ENCODE results near the gene TAGLN3. TPM values are rescaled to one million over a fixed set of nuclear protein-coding genes. Genes with fewer than 3 reads are reported as not detected.

The TAGLN3 gene
- total RNA-seq, 3 donors from 2014 or later (not counting 1 experiment from before 2014, with no cell fraction given), result not detected

DNA sequence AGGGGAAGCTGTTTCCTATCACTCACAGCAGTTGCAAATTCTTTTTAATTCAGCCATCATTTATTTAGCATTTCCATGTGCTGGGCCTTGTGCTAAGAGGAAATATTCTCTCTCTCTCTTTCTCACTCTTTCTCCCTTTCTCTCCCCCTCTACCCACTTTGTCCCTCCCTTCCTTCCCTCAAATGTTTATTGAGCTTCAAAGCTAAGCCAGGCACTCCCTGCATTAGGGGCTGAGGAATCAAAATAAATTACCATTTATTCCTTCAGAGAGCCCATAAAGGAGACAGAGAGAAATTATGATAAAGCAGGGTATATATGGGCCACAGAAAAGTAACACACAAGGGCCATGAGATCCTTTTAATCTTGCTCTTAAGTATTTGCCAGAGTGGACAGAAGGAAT, 42.6 kb downstream of the TAGLN3 start:
- DNase-seq, result no peak
- no peaks in the 10 kb centered on the region for H3K4me1 ChIP-seq (ENCODE audit: control insufficient read depth, insufficient read depth, low read length)
- no peak overlapping the region for H3K27ac ChIP-seq (ENCODE audit: low read length)
- no peaks in the 10 kb centered on the region for H3K36me3 ChIP-seq (ENCODE audit: control insufficient read depth, insufficient read depth, low read length)
- no peak overlapping the region for H3K4me3 ChIP-seq (ENCODE audit: low read length)
- no peaks in the 10 kb centered on the region for H3K9me3 ChIP-seq (ENCODE audit: control insufficient read depth, insufficient read depth, low read length)
- Mint-ChIP-seq H3K4me3 (no peak overlapping the region), H3K9me3 (no peaks in the 10 kb centered on the region), H3K27ac (no peak overlapping the region), H3K27me3 (ENCODE audit: low read depth in 2 of 2) (peaks cover 3 to 13% of the 10 kb centered on the region in 2 donors), H3K4me1 (no peaks in the 10 kb centered on the region), H3K36me3 (no peaks in the 10 kb centered on the region)
- H3K27me3 ChIP-seq (ENCODE audit: control insufficient read depth, insufficient read depth, low read length), result no peaks in the 10 kb centered on the region
- no peak for ATAC-seq
- TF ChIP-seq, protein P1, sequence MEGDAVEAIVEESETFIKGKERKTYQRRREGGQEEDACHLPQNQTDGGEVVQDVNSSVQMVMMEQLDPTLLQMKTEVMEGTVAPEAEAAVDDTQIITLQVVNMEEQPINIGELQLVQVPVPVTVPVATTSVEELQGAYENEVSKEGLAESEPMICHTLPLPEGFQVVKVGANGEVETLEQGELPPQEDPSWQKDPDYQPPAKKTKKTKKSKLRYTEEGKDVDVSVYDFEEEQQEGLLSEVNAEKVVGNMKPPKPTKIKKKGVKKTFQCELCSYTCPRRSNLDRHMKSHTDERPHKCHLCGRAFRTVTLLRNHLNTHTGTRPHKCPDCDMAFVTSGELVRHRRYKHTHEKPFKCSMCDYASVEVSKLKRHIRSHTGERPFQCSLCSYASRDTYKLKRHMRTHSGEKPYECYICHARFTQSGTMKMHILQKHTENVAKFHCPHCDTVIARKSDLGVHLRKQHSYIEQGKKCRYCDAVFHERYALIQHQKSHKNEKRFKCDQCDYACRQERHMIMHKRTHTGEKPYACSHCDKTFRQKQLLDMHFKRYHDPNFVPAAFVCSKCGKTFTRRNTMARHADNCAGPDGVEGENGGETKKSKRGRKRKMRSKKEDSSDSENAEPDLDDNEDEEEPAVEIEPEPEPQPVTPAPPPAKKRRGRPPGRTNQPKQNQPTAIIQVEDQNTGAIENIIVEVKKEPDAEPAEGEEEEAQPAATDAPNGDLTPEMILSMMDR (IDR thresholded peaks at IDR 0.05), result no peak
- intact Hi-C loops (cut with micrococcal nuclease), result no loop called here

DNA sequence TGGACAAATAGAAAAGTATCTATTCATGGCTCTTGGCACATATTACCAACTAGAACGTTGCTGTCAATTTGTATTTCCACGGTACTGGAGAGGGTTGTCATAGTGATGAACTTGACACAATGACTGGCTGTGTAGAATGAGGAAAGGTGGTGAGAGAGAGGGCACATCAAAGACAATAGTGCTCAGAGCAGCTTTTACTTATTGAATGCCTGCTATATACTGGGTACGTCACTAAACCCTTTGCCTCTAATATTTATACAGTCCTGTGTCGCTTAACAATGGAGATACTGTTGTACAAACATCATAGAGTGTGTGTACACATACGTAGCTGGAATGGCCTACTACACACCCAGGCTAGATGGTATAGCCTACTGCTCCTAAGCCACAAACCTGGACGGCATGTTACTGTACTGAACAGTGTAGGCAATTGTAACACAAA, 44.1 kb downstream of the TAGLN3 start:
- no peaks in the 10 kb centered on the region for H3K9me3 ChIP-seq (ENCODE audit: control insufficient read depth, insufficient read depth, low read length)
- H3K4me1 ChIP-seq (ENCODE audit: control insufficient read depth, insufficient read depth, low read length), result no peaks in the 10 kb centered on the region
- no peaks in the 10 kb centered on the region for H3K36me3 ChIP-seq (ENCODE audit: control insufficient read depth, insufficient read depth, low read length)
- WGBS (ENCODE audit: insufficient coverage), result 88% methylated on average over 6 of the region's 6 CpGs
- H3K4me1 Mint-ChIP-seq, result no peaks in the 10 kb centered on the region
- TF ChIP-seq, protein P1 (IDR thresholded peaks at IDR 0.05), result no peak
- DNase-seq, result no peak
- intact Hi-C loops (cut with micrococcal nuclease), result loop anchor here (2.0 kb wide), 1 partner anchor 326 kb away; no protein-coding TSS in a partner anchor
- ATAC-seq, result no peak
- H3K27me3 ChIP-seq (ENCODE audit: control insufficient read depth, insufficient read depth, low read length), result no peaks in the 10 kb centered on the region
- H3K27ac ChIP-seq (ENCODE audit: low read length), result no peak overlapping the region
- H3K9me3 Mint-ChIP-seq, result no peaks in the 10 kb centered on the region
- no peak overlapping the region for H3K27ac Mint-ChIP-seq
- peaks cover 3 to 11% of the 10 kb centered on the region in 2 donors for H3K27me3 Mint-ChIP-seq (ENCODE audit: low read depth in 2 of 2)
- no peak overlapping the region for H3K4me3 Mint-ChIP-seq
- no peaks in the 10 kb centered on the region for H3K36me3 Mint-ChIP-seq
- H3K4me3 ChIP-seq (ENCODE audit: low read length), result no peak overlapping the region

DNA sequence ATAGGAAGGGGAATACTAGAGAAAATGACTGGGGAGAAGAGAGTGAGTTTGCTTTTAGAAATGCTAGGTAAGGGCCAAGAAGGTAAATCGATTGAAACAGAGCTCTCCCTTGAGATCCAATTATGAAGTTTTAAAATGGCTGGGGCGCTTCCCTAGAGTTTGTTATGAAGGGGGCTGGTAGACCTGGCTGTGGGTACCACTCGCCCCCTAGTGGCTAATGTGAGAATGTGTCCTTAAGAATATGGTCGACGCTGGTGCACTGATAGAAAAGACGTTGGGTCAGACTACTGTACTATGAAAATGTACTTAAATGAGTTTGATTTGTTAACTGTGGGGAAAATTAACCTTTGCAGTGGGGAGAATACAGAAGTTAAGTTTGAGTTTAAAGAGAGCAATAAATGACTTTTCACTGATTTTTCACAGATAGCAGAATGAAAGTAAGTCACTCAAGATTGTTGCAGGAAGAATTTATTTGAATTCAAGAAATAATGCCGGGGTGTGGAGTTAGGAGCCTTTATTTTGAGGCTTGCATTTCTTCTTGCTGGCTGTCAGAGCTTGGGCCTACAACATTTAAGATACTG, 45.0 kb downstream of the TAGLN3 start:
- DNase-seq (peak in 1 of 2 donors; percentile 80), ATAC-seq (peak; percentile 82 to 97 (median 96))
- no peaks in the 10 kb centered on the region for H3K9me3 Mint-ChIP-seq
- Histone ChIP-seq H3K36me3 (ENCODE audit: control insufficient read depth, insufficient read depth, low read length) (no peaks in the 10 kb centered on the region), H3K27ac (ENCODE audit: low read length) (no peak overlapping the region), H3K27me3 (ENCODE audit: control insufficient read depth, insufficient read depth, low read length) (no peaks in the 10 kb centered on the region), H3K4me1 (ENCODE audit: control insufficient read depth, insufficient read depth, low read length) (no peaks in the 10 kb centered on the region), H3K4me3 (ENCODE audit: low read length) (no peak overlapping the region), H3K9me3 (ENCODE audit: control insufficient read depth, insufficient read depth, low read length) (no peaks in the 10 kb centered on the region)
- H3K27ac Mint-ChIP-seq, result no peak overlapping the region
- WGBS (ENCODE audit: insufficient coverage), result 2% methylated on average over 7 of the region's 7 CpGs
- peaks cover 3 to 14% of the 10 kb centered on the region in 2 donors for H3K27me3 Mint-ChIP-seq (ENCODE audit: low read depth in 2 of 2)
- intact Hi-C loops (cut with micrococcal nuclease), result loop anchor here (2.0 kb wide), 1 partner anchor 327 kb away; no protein-coding TSS in a partner anchor
- H3K4me1 Mint-ChIP-seq, result no peaks in the 10 kb centered on the region
- TF ChIP-seq, protein P1 (IDR thresholded peaks at IDR 0.05), result peak; percentile 81
- no peaks in the 10 kb centered on the region for H3K36me3 Mint-ChIP-seq
- no peak overlapping the region for H3K4me3 Mint-ChIP-seq

DNA sequence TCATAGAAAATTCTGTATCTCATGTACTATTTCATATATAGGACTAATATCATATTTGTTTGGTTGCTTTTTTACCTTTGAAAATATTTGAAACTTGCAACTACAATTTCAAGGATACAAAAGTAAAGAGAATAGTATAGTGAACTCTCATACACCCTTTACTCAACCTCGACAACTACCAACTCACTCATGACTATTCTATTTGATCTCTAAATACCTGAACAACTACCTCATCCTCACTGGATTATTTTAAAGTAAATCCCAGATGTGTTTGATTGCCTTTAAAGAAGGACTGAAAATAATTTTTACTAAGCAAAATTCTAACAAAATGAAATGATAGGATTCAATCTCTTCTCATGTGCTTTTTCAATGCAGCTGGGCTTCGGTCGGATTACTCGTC, 47.9 kb downstream of the TAGLN3 start:
- Mint-ChIP-seq H3K36me3 (no peaks in the 10 kb centered on the region), H3K9me3 (no peaks in the 10 kb centered on the region), H3K4me1 (no peaks in the 10 kb centered on the region), H3K27ac (no peak overlapping the region), H3K27me3 (ENCODE audit: low read depth in 2 of 2) (peaks cover 3 to 15% of the 10 kb centered on the region in 2 donors), H3K4me3 (no peak overlapping the region)
- intact Hi-C loops (cut with micrococcal nuclease), result no loop called here
- no peaks in the 10 kb centered on the region for H3K4me1 ChIP-seq (ENCODE audit: control insufficient read depth, insufficient read depth, low read length)
- H3K27ac ChIP-seq (ENCODE audit: low read length), result no peak overlapping the region
- no peak overlapping the region for H3K4me3 ChIP-seq (ENCODE audit: low read length)
- ATAC-seq (no peak), DNase-seq (no peak)
- H3K9me3 ChIP-seq (ENCODE audit: control insufficient read depth, insufficient read depth, low read length), result no peaks in the 10 kb centered on the region
- no peaks in the 10 kb centered on the region for H3K27me3 ChIP-seq (ENCODE audit: control insufficient read depth, insufficient read depth, low read length)
- no peaks in the 10 kb centered on the region for H3K36me3 ChIP-seq (ENCODE audit: control insufficient read depth, insufficient read depth, low read length)
- TF ChIP-seq, protein P1 (IDR thresholded peaks at IDR 0.05), result no peak
- 86% methylated on average over 1 of the region's 4 CpGs for WGBS (ENCODE audit: insufficient coverage)
